ENCODE data around the gene ABCA13. TPM values are rescaled to one million over a fixed set of nuclear protein-coding genes. Genes with fewer than 3 reads are reported as not detected.

Gene ABCA13
- polyA plus RNA-seq, 1 donor (not counting 4 experiments of a cell fraction or from before 2014, with no cell fraction given), result 0.76 TPM

DNA sequence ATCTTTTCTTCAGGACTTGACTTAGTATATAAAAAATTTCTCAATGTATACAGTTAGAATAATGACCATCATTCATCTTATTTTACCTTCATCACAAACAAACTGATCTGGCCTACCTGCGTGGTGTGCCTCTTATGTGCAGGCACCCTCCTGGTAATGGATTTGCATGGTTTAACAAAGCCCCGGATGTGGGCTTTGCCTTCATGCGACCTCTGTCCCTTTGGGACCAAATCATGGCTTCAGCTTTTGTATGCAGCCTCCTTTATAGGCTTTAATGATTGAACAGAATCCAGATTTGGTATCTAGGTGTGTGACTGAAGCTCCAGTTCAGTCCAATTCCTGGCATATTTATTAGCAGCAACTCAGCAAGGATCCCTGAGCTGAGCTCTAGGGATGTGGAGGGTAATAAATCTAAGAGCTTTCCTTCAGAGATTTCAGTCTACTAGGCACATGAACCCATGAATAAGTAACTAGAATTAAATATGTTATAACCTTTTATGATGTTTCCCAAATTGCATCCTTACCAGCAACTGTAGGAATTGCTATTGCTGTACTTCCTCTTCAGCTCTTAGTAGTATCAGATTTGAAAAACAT lies 256.9 kb downstream of the ABCA13 start:
- Histone ChIP-seq H3K9me3 (ENCODE audit: control insufficient read depth, low read depth, low read length) (no peaks in the 10 kb centered on the region), H3K9me1 (ENCODE audit: control insufficient read depth, extremely low read depth, insufficient read depth, low read length) (no peaks in the 10 kb centered on the region), H2AFZ (ENCODE audit: control insufficient read depth, low read length) (peak overlapping the region; percentile 43), H3K27me3 (ENCODE audit: control insufficient read depth, extremely low read depth, insufficient read depth, low read length) (no peaks in the 10 kb centered on the region), H3K79me2 (ENCODE audit: control insufficient read depth, insufficient read depth, low read length) (no peaks in the 10 kb centered on the region), H3K27ac (ENCODE audit: control insufficient read depth, insufficient read depth, low read length) (peak overlapping the region; percentile 61), H3K36me3 (ENCODE audit: control insufficient read depth in 2 of 2, extremely low read depth in 1 of 2, insufficient read depth in 2 of 2, low read length in 2 of 2) (no peaks in the 10 kb centered on the region), H3K4me3 (ENCODE audit: control insufficient read depth in 2 of 3, extremely low read depth in 1 of 3, insufficient read depth in 2 of 3, low read depth in 1 of 3, low read length in 3 of 3) (no peak overlapping the region), H3K9ac (ENCODE audit: control insufficient read depth, extremely low read depth, insufficient read depth, low read length) (peak overlapping the region; percentile 4), H4K20me1 (ENCODE audit: control insufficient read depth, extremely low read depth, insufficient read depth, low read length) (no peaks in the 10 kb centered on the region), H3K4me2 (ENCODE audit: control insufficient read depth, extremely low read depth, insufficient read depth, low read depth, low read length) (peak overlapping the region; percentile 74), H3K4me1 (ENCODE audit: control insufficient read depth, extremely low read depth, insufficient read depth, low read length) (peaks cover 31% of the 10 kb centered on the region)
- dilution Hi-C loops (cut with MboI; ENCODE audit: extremely low pct_ligation_motif_present, low sequenced_read_pairs), result no loop called here
- FAIRE-seq (no peak), DNase-seq (ENCODE audit: low read depth, low spot score) (no peak)
- no peak for TF ChIP-seq CTCF (optimal IDR thresholded peaks at IDR 0.05 in 1 of 3, IDR thresholded peaks at IDR 0.05 in 1 of 3, conservative IDR thresholded peaks at IDR 0.05 in 1 of 3; ENCODE audit: extremely low read depth in 1 of 3, insufficient read depth in 2 of 3, low read length in 3 of 3)
- no peak for TF ChIP-seq EZH2 (IDR thresholded peaks at IDR 0.05; ENCODE audit: low read length)

GRCh38 chr7:48429117-48429516 lies 257.9 kb downstream of the ABCA13 start:
- no peaks in the 10 kb centered on the region for H3K9me3 ChIP-seq (ENCODE audit: control insufficient read depth, low read depth, low read length)
- no peaks in the 10 kb centered on the region for H3K79me2 ChIP-seq (ENCODE audit: control insufficient read depth, insufficient read depth, low read length)
- dilution Hi-C loops (cut with MboI; ENCODE audit: extremely low pct_ligation_motif_present, low sequenced_read_pairs), result no loop called here
- peaks cover 31% of the 10 kb centered on the region for H3K4me1 ChIP-seq (ENCODE audit: control insufficient read depth, extremely low read depth, insufficient read depth, low read length)
- FAIRE-seq, result no peak
- no peak overlapping the region for H3K4me3 ChIP-seq (ENCODE audit: control insufficient read depth in 2 of 3, extremely low read depth in 1 of 3, insufficient read depth in 2 of 3, low read depth in 1 of 3, low read length in 3 of 3)
- no peak overlapping the region for H3K4me2 ChIP-seq (ENCODE audit: control insufficient read depth, extremely low read depth, insufficient read depth, low read depth, low read length)
- H3K27ac ChIP-seq (ENCODE audit: control insufficient read depth, insufficient read depth, low read length), result no peak overlapping the region
- no peak for DNase-seq (ENCODE audit: low read depth, low spot score)
- H4K20me1 ChIP-seq (ENCODE audit: control insufficient read depth, extremely low read depth, insufficient read depth, low read length), result no peaks in the 10 kb centered on the region
- H3K9me1 ChIP-seq (ENCODE audit: control insufficient read depth, extremely low read depth, insufficient read depth, low read length), result no peaks in the 10 kb centered on the region
- TF ChIP-seq EZH2 (IDR thresholded peaks at IDR 0.05; ENCODE audit: low read length) (no peak), CTCF (optimal IDR thresholded peaks at IDR 0.05 in 1 of 3, IDR thresholded peaks at IDR 0.05 in 1 of 3, conservative IDR thresholded peaks at IDR 0.05 in 1 of 3; ENCODE audit: extremely low read depth in 1 of 3, insufficient read depth in 2 of 3, low read length in 3 of 3) (no peak)
- no peaks in the 10 kb centered on the region for H3K27me3 ChIP-seq (ENCODE audit: control insufficient read depth, extremely low read depth, insufficient read depth, low read length)
- H3K9ac ChIP-seq (ENCODE audit: control insufficient read depth, extremely low read depth, insufficient read depth, low read length), result no peak overlapping the region
- no peaks in the 10 kb centered on the region for H3K36me3 ChIP-seq (ENCODE audit: control insufficient read depth in 2 of 2, extremely low read depth in 1 of 2, insufficient read depth in 2 of 2, low read length in 2 of 2)
- H2AFZ ChIP-seq (ENCODE audit: control insufficient read depth, low read length), result no peak overlapping the region
